K562 (cell line): ENCODE results near the gene HOMEZ. TPM values are rescaled to one million over a fixed set of nuclear protein-coding genes. Genes with fewer than 3 reads are reported as not detected.

Experiments
- BACH1 ChIP-seq: fragments of 200-800 bp; sonication (Bioruptor generic); IDR thresholded peaks from 2 replicates; pipeline ENCODE4 v1.6.1; 2016; ENCODE audit warnings: missing genetic modification characterization, missing compliant biosample characterization
- CBX1 ChIP-seq: sonication (generic); IDR thresholded peaks from 2 replicates; pipeline ENCODE4 v1.6.1; 2016; ENCODE audit warnings: antibody characterized with exemption, low read depth, mild to moderate bottlenecking
- ELF2 ChIP-seq: fragments of 250-450 bp; sonication (Bioruptor Pico); IDR thresholded peaks from 2 replicates; pipeline ENCODE4 v1.5.0; 2021; ENCODE audit warnings: mild to moderate bottlenecking
- ETS2 ChIP-seq: IDR thresholded peaks from 2 replicates; pipeline ENCODE4 v1.6.1; 2016; ENCODE audit warnings: borderline replicate concordance, missing genetic modification characterization, mild to moderate bottlenecking, moderate library complexity, missing compliant biosample characterization; ENCODE audit not compliant: poor library complexity, severe bottlenecking
- MIER1 ChIP-seq: fragments of 450-650 bp; IDR thresholded peaks from 2 replicates; pipeline ENCODE4 v1.6.1; 2016; ENCODE audit warnings: antibody characterized with exemption, mild to moderate bottlenecking, low read depth
- RFX7 ChIP-seq: fragments of 250-450 bp; sonication (Bioruptor Pico); IDR thresholded peaks from 2 replicates; pipeline ENCODE4 v1.5.1; 2021; ENCODE audit warnings: mild to moderate bottlenecking
- TEAD4 ChIP-seq, 2 experiments: sonication (generic) in 1 of 2; formaldehyde crosslinking in 1 of 2; IDR thresholded peaks; 2 replicates each; pipeline versions ENCODE4 v1.6.1 to v1.8.0; 2012 to 2022; ENCODE audit warnings: borderline replicate concordance in 1 of 2, inconsistent platforms in 1 of 2, low read length in 1 of 2, mild to moderate bottlenecking in 1 of 2, missing genetic modification reagents in 1 of 2
- YBX1 ChIP-seq: fragments of 450-650 bp; IDR thresholded peaks from 2 replicates; pipeline ENCODE4 v1.7.1; 2016; ENCODE audit warnings: mild to moderate bottlenecking
- ZNF217 ChIP-seq: sonication (generic); formaldehyde crosslinking; IDR thresholded peaks from 2 replicates; pipeline ENCODE4 v1.8.0; 2022; ENCODE audit warnings: mild to moderate bottlenecking, missing genetic modification reagents
- ZNF239 ChIP-seq: fragments of 250-450 bp; sonication (Bioruptor Pico); IDR thresholded peaks from 2 replicates; pipeline ENCODE4 v1.4.0; 2020; ENCODE audit warnings: mild to moderate bottlenecking
- ZNF253 ChIP-seq: fragments of 250-450 bp; sonication (Bioruptor Pico); conservative IDR thresholded peaks from 2 replicates; pipeline ENCODE4 v1.6.1; 2021; ENCODE audit warnings: mild to moderate bottlenecking
- polyA plus RNA-seq, 8 experiments: library from polyadenylated mRNA; depleted of rRNA in 4 of 8; stranded (reverse) in 5 of 8; unstranded in 3 of 8; fragments of >200 nt; fragmentation: Nextera tagmentation in 2 of 8; fragmentation: Illumina TruSeq in 1 of 8; extraction: Ambion mirVana in 2 of 8; extraction: Trizol in 1 of 8; gene quantifications; 2 replicates each; pipeline versions ENCODE4 v1.2.1 to v1.2.3, GENCODE V29; 2011 to 2014; ENCODE audit warnings: inconsistent platforms in 1 of 8, missing spikeins in 1 of 8
- total RNA-seq, 7 experiments: library from RNA; depleted of rRNA in 6 of 7; stranded (reverse); fragments of >200 nt in 6 of 7; fragmentation: Illumina TruSeq in 2 of 7; extraction: Trizol in 2 of 7; gene quantifications; 2 replicates each; pipeline versions ENCODE4 v1.2.1 to v1.2.3, GENCODE V29; 2011 to 2021; ENCODE audit warnings: low replicate concordance in 1 of 7
- TF ChIP-seq, protein P1 (sequence below): fragments of 250-450 bp; sonication (Bioruptor Pico); IDR thresholded peaks from 2 replicates; pipeline ENCODE4 v1.5.0; 2021; ENCODE audit warnings: mild to moderate bottlenecking, borderline replicate concordance
- TF ChIP-seq, protein P2 (sequence below): fragments of 200-800 bp; sonication (Bioruptor generic); IDR thresholded peaks from 2 replicates; pipeline ENCODE4 v1.6.1; 2017; ENCODE audit warnings: missing genetic modification characterization, missing compliant biosample characterization
- TF ChIP-seq, protein P3 (sequence below): fragments of 250-450 bp; sonication (Bioruptor Pico); IDR thresholded peaks from 2 replicates; pipeline ENCODE4 v1.9.0; 2021; ENCODE audit warnings: mild to moderate bottlenecking
- TF ChIP-seq, protein P4 (sequence below): sonication (generic); formaldehyde crosslinking; IDR thresholded peaks from 2 replicates; pipeline ENCODE4 v1.9.0; 2022; ENCODE audit warnings: mild to moderate bottlenecking, missing genetic modification reagents
- TF ChIP-seq, protein P5 (sequence below): fragments of 250-450 bp; sonication (Bioruptor Pico); IDR thresholded peaks from 2 replicates; pipeline ENCODE4 v1.5.0; 2020; ENCODE audit warnings: mild to moderate bottlenecking, borderline replicate concordance
- TF ChIP-seq, protein P6 (sequence below): sonication (generic); formaldehyde crosslinking; IDR thresholded peaks from 2 replicates; pipeline ENCODE4 v1.8.0; 2022; ENCODE audit warnings: missing genetic modification reagents, mild to moderate bottlenecking, borderline replicate concordance

HOMEZ gene
- total and polyA plus RNA-seq, 9 of the 15 experiments (the other 6 are each of a cell fraction or from before 2014, with no cell fraction given) = 3.0 to 30.2 (median 16.9) TPM

DNA sequence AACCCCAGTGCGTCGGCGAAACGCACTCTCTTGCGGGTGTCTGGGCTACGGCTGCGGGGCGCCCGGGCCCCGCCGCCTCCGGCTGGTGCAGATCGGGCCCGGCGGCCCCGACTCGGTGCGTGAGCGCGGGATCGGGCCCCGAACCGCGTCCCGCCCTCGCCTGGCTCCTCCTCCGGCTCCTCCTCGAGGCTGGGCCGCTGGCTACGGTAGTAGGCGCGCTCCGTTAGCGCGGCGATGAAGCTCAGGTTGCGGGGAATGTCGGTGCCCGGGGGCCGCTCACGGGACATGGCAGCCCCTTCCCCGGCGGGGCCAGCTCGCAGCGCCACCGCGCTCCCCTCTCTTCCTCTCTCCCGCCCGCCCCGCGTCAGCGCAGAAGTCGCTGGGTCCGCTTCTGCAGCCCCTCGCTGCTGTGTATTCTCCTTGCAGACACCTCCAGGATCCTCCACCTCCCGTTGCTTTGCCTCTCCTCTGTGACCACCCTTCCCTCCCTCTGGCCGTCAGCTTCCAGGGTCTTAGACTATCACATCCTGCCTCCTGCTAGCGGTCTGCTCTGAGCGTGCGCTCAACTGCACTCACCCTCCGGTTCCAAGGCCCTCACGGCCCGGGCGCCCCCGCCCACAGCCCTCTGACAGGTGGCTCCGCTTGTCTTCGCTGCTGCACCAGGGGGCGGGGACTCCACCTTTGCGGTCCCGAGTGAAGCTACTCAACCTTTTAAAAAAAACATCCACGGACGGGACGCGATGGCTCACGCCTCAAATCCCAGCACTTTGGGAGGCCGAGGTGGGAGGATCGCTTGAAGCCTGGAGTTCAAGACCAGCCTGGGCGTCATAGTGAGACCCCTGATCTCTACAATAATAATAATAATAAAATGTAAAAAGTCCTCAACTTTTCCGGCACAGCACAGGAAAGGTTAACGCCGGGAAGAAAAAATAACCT, 16.6 kb upstream of the HOMEZ start, which contains the start of gene PPP1R3E (continued):
- TF ChIP-seq, protein P1, sequence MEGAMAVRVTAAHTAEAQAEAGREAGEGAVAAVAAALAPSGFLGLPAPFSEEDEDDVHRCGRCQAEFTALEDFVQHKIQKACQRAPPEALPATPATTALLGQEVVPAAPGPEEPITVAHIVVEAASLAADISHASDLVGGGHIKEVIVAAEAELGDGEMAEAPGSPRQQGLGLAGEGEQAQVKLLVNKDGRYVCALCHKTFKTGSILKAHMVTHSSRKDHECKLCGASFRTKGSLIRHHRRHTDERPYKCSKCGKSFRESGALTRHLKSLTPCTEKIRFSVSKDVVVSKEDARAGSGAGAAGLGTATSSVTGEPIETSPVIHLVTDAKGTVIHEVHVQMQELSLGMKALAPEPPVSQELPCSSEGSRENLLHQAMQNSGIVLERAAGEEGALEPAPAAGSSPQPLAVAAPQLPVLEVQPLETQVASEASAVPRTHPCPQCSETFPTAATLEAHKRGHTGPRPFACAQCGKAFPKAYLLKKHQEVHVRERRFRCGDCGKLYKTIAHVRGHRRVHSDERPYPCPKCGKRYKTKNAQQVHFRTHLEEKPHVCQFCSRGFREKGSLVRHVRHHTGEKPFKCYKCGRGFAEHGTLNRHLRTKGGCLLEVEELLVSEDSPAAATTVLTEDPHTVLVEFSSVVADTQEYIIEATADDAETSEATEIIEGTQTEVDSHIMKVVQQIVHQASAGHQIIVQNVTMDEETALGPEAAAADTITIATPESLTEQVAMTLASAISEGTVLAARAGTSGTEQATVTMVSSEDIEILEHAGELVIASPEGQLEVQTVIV (CRISPR knock-in tag) = no peak
- TF ChIP-seq, protein P2, sequence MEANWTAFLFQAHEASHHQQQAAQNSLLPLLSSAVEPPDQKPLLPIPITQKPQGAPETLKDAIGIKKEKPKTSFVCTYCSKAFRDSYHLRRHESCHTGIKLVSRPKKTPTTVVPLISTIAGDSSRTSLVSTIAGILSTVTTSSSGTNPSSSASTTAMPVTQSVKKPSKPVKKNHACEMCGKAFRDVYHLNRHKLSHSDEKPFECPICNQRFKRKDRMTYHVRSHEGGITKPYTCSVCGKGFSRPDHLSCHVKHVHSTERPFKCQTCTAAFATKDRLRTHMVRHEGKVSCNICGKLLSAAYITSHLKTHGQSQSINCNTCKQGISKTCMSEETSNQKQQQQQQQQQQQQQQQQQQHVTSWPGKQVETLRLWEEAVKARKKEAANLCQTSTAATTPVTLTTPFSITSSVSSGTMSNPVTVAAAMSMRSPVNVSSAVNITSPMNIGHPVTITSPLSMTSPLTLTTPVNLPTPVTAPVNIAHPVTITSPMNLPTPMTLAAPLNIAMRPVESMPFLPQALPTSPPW = no peak
- TF ChIP-seq TEAD4 (IDR thresholded peaks at IDR 0.05; ENCODE audit: low read length) (no peak), TEAD4 (CRISPR knock-in tag; IDR thresholded peaks at IDR 0.05; ENCODE audit: borderline replicate concordance) (peak; percentile 38; the same call in 1 of the 2 replicates), RFX7 (CRISPR knock-in tag) (no peak), ZNF217 (no peak), YBX1 (no peak), ETS2 (no peak), MIER1 (no peak), ZNF239 (CRISPR knock-in tag) (no peak), ELF2 (CRISPR knock-in tag) (no peak), BACH1 (tag) (no peak), ZNF253 (CRISPR knock-in tag) (no peak), CBX1 (no peak)
- TF ChIP-seq, protein P3, sequence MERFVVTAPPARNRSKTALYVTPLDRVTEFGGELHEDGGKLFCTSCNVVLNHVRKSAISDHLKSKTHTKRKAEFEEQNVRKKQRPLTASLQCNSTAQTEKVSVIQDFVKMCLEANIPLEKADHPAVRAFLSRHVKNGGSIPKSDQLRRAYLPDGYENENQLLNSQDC (CRISPR knock-in tag) = no peak
- TF ChIP-seq, protein P4, sequence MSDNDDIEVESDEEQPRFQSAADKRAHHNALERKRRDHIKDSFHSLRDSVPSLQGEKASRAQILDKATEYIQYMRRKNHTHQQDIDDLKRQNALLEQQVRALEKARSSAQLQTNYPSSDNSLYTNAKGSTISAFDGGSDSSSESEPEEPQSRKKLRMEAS = no peak
- TF ChIP-seq, protein P5, sequence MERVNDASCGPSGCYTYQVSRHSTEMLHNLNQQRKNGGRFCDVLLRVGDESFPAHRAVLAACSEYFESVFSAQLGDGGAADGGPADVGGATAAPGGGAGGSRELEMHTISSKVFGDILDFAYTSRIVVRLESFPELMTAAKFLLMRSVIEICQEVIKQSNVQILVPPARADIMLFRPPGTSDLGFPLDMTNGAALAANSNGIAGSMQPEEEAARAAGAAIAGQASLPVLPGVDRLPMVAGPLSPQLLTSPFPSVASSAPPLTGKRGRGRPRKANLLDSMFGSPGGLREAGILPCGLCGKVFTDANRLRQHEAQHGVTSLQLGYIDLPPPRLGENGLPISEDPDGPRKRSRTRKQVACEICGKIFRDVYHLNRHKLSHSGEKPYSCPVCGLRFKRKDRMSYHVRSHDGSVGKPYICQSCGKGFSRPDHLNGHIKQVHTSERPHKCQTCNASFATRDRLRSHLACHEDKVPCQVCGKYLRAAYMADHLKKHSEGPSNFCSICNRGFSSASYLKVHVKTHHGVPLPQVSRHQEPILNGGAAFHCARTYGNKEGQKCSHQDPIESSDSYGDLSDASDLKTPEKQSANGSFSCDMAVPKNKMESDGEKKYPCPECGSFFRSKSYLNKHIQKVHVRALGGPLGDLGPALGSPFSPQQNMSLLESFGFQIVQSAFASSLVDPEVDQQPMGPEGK = no peak
- TF ChIP-seq, protein P6, sequence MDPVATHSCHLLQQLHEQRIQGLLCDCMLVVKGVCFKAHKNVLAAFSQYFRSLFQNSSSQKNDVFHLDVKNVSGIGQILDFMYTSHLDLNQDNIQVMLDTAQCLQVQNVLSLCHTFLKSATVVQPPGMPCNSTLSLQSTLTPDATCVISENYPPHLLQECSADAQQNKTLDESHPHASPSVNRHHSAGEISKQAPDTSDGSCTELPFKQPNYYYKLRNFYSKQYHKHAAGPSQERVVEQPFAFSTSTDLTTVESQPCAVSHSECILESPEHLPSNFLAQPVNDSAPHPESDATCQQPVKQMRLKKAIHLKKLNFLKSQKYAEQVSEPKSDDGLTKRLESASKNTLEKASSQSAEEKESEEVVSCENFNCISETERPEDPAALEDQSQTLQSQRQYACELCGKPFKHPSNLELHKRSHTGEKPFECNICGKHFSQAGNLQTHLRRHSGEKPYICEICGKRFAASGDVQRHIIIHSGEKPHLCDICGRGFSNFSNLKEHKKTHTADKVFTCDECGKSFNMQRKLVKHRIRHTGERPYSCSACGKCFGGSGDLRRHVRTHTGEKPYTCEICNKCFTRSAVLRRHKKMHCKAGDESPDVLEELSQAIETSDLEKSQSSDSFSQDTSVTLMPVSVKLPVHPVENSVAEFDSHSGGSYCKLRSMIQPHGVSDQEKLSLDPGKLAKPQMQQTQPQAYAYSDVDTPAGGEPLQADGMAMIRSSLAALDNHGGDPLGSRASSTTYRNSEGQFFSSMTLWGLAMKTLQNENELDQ (CRISPR knock-in tag) = no peak
